HG03565 (cell line): Measurements from ENCODE around the gene PAMR1.
"Not testable (repeated sequence)": the region's sequence is repeated elsewhere in the genome, so short reads cannot be mapped to it uniquely, and the experiment has no call there.

Experiments
- ATAC-seq: cut with Tn5 transposase; IDR thresholded peaks from one replicate; pipeline ENCODE4 v1.9.1; 2021; ENCODE audit warnings: mild to moderate bottlenecking, moderate library complexity; ENCODE audit not compliant: unreplicated experiment

The PAMR1 gene

GRCh38 chr11:35545391-35546003 lies 20.1 kb upstream of the PAMR1 start:
- ATAC-seq = no peak

GRCh38 chr11:35543481-35543880 lies 18.1 kb upstream of the PAMR1 start:
- ATAC-seq = no peak

GRCh38 chr11:35541621-35542375 lies 16.4 kb upstream of the PAMR1 start:
- no peak for ATAC-seq

- ATAC-seq = no peak
These were observed 15.1 kb upstream of the PAMR1 start for GRCh38 chr11:35540526-35540925.

GRCh38 chr11:35539781-35540281 lies 14.4 kb upstream of the PAMR1 start:
- no peak for ATAC-seq

GRCh38 chr11:35539256-35539655 lies 13.8 kb upstream of the PAMR1 start:
- ATAC-seq = no peak

- ATAC-seq = no peak
These were observed 11.1 kb upstream of the PAMR1 start for GRCh38 chr11:35536470-35536869.

- ATAC-seq = no peak
These were observed 5.8 kb upstream of the PAMR1 start for GRCh38 chr11:35531246-35531645.

- no peak for ATAC-seq
These were observed 4.6 kb upstream of the PAMR1 start for GRCh38 chr11:35529971-35530495.

- ATAC-seq = no peak
These were observed 965 bp upstream of the PAMR1 start for GRCh38 chr11:35526370-35526792.

GRCh38 chr11:35524780-35525179 lies 636 bp downstream of the PAMR1 start:
- ATAC-seq = no peak

GRCh38 chr11:35523861-35524260 lies 1.6 kb downstream of the PAMR1 start:
- ATAC-seq = no peak

GRCh38 chr11:35523331-35523768 lies 2.1 kb downstream of the PAMR1 start:
- ATAC-seq = no peak

- ATAC-seq = not testable (repeated sequence)
These were observed 3.3 kb downstream of the PAMR1 start for GRCh38 chr11:35522091-35522490.

- no peak for ATAC-seq
These were observed 5.0 kb downstream of the PAMR1 start for GRCh38 chr11:35520376-35520775.

- ATAC-seq = no peak
These were observed 6.7 kb downstream of the PAMR1 start for GRCh38 chr11:35518766-35519165.

GRCh38 chr11:35517481-35517880 lies 7.9 kb downstream of the PAMR1 start:
- no peak for ATAC-seq

- no peak for ATAC-seq
These were observed 9.0 kb downstream of the PAMR1 start for GRCh38 chr11:35516403-35516802.

- no peak for ATAC-seq
These were observed 10.2 kb downstream of the PAMR1 start for GRCh38 chr11:35515224-35515623.

- no peak for ATAC-seq
These were observed 10.9 kb downstream of the PAMR1 start for GRCh38 chr11:35514481-35514880.

GRCh38 chr11:35511666-35512065 lies 13.8 kb downstream of the PAMR1 start:
- ATAC-seq = no peak

GRCh38 chr11:35507688-35508087 lies 17.7 kb downstream of the PAMR1 start:
- ATAC-seq = no peak
